HL-60/S4 treated with retinoic acid at 250 ng/mL for 4 days and 3 days (cell line): ENCODE measurements around the gene TLL2.

Experiments
- in situ Hi-C: fragments of 300-500 bp; cut with MboI; formaldehyde crosslinking; loops from 2 replicates; pipeline ENCODE4 v1.7.0; 2022; ENCODE audit warnings: low sequenced_read_pairs

TLL2 gene

GRCh38 chr10:96509017-96509641 is 4.6 kb downstream of the TLL2 start:
- in situ Hi-C loops: no loop called here

GRCh38 chr10:96507044-96507443 is 6.7 kb downstream of the TLL2 start:
- in situ Hi-C loops: no loop called here

GRCh38 chr10:96505150-96506136 is 8.3 kb downstream of the TLL2 start:
- in situ Hi-C loops: no loop called here

DNA sequence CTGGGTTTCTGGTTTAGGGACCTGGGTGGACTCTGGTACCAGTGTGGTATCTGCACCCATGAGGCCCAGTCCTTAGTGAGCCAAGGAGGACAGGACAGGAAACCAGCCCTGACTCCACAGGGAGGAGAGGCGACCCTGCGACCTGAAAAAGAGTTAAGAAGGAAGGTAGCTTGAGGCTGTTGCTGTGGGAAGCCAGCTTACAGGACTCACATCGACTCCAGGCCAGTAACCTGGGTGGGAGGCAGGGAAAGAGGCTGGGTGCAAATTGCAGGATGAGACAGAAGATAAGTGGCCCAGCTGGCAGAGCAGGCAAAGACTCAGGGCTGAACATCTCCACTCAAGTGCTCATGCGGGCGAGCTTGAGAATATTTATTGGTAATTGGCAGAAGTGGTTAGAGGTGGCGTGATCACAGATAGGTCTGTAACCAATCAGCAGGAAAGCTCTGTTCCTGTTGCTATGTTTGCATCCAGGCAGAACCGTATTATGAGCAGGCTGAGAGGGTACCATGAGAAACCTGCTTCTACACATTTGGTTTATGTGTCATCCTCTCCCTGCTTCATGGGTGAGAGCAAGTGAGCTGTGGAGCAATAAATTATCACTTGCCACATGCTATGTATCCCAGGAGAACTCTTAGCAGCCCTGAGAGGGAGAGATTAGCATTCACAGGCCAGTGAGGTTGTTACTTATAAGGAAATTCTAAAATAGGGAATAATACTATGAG is 11.0 kb downstream of the TLL2 start:
- in situ Hi-C loops: no loop called here

- in situ Hi-C loops: no loop called here
These were observed 11.7 kb downstream of the TLL2 start for GRCh38 chr10:96501985-96502384.

- in situ Hi-C loops: no loop called here
These were observed 13.2 kb downstream of the TLL2 start for GRCh38 chr10:96500519-96500918.

DNA sequence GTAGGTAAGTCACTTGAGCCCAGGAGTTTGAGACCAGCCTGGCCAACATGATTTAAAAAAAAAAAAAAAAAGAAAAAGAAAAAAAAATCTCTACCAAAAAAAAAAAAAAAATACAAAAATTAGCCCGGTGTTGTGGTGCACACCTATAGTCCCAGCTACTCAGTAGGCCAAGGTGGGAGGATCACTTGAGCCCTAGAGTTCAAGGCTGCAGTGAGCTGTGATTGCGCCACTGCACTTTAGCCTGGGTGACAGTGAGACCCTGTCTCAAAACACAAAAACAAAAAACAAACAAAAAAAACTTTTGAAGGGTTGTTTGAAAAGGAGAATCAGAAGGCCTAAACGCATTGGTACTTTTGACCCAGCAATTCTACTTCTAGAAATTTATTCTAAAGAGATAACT is 13.7 kb downstream of the TLL2 start:
- in situ Hi-C loops: no loop called here

DNA sequence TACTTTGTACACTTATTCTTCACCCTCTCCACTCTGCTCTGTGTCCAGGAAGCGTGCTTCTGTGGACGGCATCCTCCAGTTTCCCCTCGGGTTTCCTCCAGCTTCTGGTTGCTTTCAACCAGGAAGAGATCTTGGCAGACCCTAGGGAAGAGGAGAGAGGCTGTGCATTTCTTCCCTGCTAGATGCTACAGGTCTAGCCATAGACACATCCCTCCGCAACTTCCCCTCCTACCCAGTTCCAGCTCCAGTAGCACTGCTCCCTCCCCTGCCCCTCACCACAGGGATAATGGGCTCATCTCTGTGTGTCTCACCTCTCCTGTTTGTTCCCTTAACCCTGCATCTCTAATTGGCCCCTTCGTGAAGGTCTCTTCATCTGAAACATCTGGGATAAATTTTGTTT is 16.3 kb downstream of the TLL2 start:
- in situ Hi-C loops: no loop called here

DNA sequence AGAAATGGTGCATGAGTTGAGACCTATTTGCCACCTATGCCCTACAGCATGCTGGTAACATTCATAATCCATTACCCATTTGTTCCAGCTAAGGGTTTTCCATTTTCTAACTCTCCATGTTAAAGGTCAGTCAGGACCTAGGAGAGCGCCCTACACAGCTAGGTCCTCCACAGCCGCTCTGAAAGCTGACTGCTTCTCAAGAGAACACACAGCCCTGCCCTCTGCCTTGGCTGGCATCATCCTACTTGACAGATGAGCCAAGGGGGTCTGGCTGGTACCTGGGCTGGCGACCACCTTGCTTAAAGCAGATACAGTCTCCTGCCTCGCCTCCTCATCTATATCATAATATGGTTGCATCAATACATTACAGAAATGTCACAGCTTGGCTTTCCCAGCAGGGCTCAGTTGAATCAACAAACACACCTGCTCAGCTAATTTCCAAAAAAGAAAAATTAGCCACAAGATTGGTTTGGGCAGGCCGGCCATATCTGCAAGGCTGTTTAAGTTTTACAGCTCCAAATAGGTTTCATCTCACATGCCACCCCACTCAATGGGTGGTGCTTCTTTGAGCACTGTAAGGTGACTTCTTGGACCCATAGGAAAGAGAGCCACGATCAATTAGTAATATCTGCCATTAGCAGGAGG is 17.3 kb downstream of the TLL2 start:
- in situ Hi-C loops: no loop called here

- in situ Hi-C loops: no loop called here
These were observed 18.2 kb downstream of the TLL2 start for GRCh38 chr10:96495544-96495943.

GRCh38 chr10:96494694-96495093 is 19.0 kb downstream of the TLL2 start:
- in situ Hi-C loops: no loop called here

GRCh38 chr10:96493871-96494525 is 19.7 kb downstream of the TLL2 start:
- in situ Hi-C loops: no loop called here

DNA sequence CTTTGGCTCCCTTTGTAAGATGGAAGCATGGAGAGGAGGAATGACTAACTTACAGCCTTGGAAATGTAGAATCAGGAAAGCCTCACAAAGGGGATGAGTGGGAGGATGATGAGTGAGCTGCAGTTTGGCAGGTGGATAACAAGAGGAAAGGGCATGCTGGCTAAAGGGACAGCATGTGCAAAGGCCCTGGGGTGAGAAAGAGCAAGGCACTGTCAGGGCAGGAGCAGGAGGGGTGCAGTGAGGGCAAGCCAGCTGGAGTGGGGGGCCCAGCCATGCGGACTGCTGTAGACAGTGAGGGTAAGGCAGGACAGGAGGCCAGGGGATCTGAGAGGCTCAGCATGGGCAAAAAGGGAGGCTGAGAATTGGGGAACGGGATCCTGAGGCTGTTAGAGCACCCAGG is 20.5 kb downstream of the TLL2 start:
- in situ Hi-C loops: no loop called here

GRCh38 chr10:96491303-96491702 is 22.4 kb downstream of the TLL2 start:
- in situ Hi-C loops: no loop called here

DNA sequence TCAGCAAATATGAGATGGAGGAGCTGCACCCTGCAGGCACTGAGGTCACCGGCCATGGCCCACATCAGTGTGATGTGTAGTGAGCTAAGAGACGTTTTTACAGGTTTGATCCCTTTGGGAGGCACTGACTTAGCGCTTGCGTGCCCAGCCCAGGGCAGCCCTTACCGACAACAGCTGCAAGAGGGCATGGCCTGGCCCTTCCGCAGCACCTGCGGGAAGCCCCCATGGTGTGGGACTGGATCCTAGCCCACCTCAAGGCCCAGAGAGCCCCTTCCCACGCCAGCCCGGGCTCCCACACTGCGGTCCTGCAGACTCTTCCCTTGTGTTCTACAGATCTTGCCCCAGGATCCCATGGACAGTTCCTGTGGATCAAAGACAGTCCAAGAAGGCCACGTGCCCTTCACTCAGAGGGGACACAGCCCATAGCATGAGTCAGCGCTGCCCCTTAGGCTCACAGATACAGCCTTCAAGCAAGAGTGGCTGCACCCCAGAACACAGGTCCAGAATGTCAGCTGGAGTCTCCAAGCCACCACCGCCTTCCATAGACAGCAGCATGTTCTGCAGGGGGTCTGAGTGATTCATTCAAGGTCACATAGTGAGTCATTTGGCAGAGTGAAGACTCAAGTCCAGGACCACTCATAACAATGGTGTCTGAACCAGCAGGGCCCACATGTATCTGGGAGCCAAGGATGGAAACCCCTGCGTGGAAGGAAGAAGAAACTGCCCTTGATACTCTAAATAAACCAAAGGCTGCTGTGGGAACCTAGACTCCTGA is 25.4 kb downstream of the TLL2 start:
- in situ Hi-C loops: no loop called here

DNA sequence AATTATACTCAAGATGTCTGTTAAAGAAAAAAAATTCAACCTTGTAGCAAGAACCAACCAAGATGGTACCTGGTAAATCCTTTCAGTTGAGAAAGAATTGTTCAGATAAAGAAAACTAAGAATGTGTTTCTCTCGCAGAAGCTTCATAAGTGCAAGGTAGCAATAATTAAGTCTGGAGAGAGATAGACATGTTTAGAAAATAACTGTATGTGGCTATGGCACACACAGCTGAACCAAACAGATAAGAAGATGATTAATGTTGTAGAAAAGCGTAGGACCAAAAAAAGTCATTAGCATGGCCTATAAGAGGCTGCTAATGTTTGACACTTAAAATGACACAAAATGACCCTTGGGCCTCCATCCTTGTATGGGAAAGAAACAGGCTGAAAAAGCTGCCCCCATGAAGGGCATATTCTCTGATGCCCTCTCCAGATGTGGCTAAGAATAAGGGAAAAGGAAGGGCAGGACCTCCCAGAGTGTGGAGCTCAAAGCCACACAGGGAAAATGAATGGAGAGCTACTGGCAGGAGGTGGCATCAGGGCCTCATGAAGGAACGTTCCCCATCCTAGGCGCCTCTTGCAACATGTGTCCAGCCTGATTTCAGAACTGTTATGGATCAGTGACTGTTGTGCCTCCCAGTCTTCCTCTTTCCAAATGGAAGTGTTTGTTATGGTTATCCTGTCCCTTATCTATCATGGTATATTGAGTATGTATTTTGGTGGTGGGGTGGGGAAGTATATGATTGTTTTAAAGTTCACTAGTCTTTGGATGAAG is 30.7 kb downstream of the TLL2 start:
- in situ Hi-C loops: no loop called here

GRCh38 chr10:96478355-96478754 is 35.4 kb downstream of the TLL2 start:
- in situ Hi-C loops: no loop called here

DNA sequence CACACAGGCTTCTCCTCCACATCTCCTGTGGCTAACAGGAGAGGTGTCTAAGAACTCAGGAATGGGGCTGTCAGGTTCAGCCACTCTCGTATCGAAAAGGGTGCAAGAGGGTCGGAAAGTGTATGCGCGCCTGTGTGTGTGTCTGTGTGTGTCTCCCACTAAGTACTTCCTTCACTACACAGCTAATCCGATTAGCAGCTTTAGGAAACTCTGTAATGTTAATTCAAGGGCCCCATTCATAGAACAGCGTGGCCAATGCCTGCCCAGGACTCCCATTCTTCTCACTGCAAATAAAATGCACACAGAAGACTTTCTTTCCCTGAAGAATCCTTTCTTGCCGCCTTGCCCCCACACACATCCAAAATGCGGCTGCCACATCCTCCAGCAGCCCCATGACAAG is 39.9 kb downstream of the TLL2 start:
- in situ Hi-C loops: no loop called here

DNA sequence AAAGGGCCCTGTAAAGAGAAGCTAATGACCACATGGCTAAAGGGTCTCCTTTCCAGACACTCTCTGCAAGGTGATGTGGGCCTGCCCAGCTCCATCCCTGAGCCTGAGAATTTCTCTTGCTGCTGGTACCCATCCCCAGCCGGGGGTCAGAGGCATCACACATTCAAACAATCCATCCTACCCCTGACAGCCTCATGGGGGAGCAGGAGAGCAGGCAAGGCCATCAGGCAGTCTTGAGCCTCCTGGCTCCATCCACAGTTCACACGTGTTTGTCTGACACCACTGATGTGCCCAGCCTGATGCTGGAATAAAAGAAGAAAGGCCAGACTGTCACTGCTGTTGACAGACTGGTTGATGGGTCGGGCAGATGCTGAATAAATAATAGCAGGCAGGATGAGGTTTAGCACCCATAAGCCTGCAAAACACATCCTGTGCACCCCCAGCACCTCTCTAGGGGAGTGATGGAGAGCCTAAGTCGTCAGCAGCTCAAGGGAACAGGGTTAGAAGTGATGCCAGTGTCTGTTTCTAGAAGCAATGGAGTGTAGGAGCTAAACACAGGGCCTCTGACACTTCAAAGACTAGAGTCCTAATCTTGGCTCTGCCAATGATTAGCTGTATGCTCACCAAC is 43.5 kb downstream of the TLL2 start:
- in situ Hi-C loops: no loop called here
